Panc1 (cell line): Measurements from ENCODE around the gene CELF2. TPM values are rescaled to one million over a fixed set of nuclear protein-coding genes. Genes with fewer than 3 reads are reported as not detected.

Experiments
- ATAC-seq: fragments of 200-7000 bp; cut with Tn5 transposase; 2 replicates; pipeline ENCODE4 v1.9.1; 2020; ENCODE audit warnings: mild to moderate bottlenecking, moderate library complexity
- BruUV-seq: library from RNA; stranded (reverse); fragments of 400-500 nt; replicated peaks from 2 replicates; lab custom pipeline; 2021; lab: Mats Ljungman, UMichigan
- CTCF ChIA-PET: fragments of 300-600 bp; sonication (Branson Sonifier 250); formaldehyde crosslinking; loops from one replicate; lab custom pipeline; 2022; ENCODE audit warnings: antibody characterized with exemption; lab: Charles Lee
- POLR2A ChIA-PET: fragments of 300-600 bp; sonication (Branson Sonifier 250); formaldehyde crosslinking; loops from one replicate; lab custom pipeline; 2022; ENCODE audit warnings: antibody characterized with exemption; lab: Charles Lee
- DNase-seq: peaks from one replicate; pipeline ENCODE4 v3.0.0-alpha.2; 2010; ENCODE audit warnings: low read depth, low spot score
- H3K27ac ChIP-seq: 2 replicates; pipeline ENCODE4 v1.5.1; 2011; ENCODE audit warnings: mild to moderate bottlenecking, low read length, inconsistent platforms
- H3K27me3 ChIP-seq: fragments of 200-500 bp; sonication (Bioruptor generic); 2 replicates; pipeline ENCODE4 v1.6.0; 2014; ENCODE audit warnings: low read length, inconsistent platforms; ENCODE audit not compliant: control insufficient read depth, insufficient read depth
- H3K36me3 ChIP-seq: fragments of 200-500 bp; sonication (Bioruptor generic); 2 replicates; pipeline ENCODE4 v1.5.1; 2014; ENCODE audit warnings: inconsistent platforms, mild to moderate bottlenecking, low read length, moderate library complexity; ENCODE audit not compliant: control insufficient read depth, insufficient read depth
- H3K4me1 ChIP-seq: 2 replicates; pipeline ENCODE4 v1.5.1; 2011; ENCODE audit warnings: inconsistent platforms, mild to moderate bottlenecking, low read length, moderate library complexity; ENCODE audit not compliant: control insufficient read depth, insufficient read depth
- H3K4me3 ChIP-seq, 2 experiments: 2 replicates each; pipeline ENCODE4 v1.5.1; 2011 to 2012; ENCODE audit warnings: low read depth in 2 of 2, low read length in 2 of 2, mild to moderate bottlenecking in 2 of 2, inconsistent platforms in 1 of 2, moderate library complexity in 1 of 2
- H3K9me3 ChIP-seq: fragments of 200-500 bp; sonication (Bioruptor generic); 2 replicates; pipeline ENCODE4 v1.5.1; 2014; ENCODE audit warnings: low read depth, mild to moderate bottlenecking, inconsistent platforms, low read length, moderate library complexity; ENCODE audit not compliant: control insufficient read depth, insufficient read depth
- POLR2AphosphoS5 ChIP-seq: IDR thresholded peaks from 2 replicates; pipeline ENCODE4 v1.6.1; 2012; ENCODE audit warnings: mild to moderate bottlenecking, low read depth, low read length, moderate library complexity
- SIN3A ChIP-seq: IDR thresholded peaks from 2 replicates; pipeline ENCODE4 v1.6.1; 2012; ENCODE audit warnings: low read depth, mild to moderate bottlenecking, low read length, moderate library complexity, borderline replicate concordance; ENCODE audit not compliant: insufficient read depth
- TCF7L2 ChIP-seq: IDR thresholded peaks from 2 replicates; pipeline ENCODE4 v1.6.1; 2011; ENCODE audit warnings: mild to moderate bottlenecking, low read depth, low read length, inconsistent platforms
- in situ Hi-C: cut with HindIII; loops from 2 replicates; pipeline ENCODE4 v1.10.0; 2016; ENCODE audit warnings: low sequenced_read_pairs, low pct_unique_long_range_greater_than_20kb
- intact Hi-C: fragments of 100-400 bp; cut with micrococcal nuclease; formaldehyde crosslinking; loops from one replicate; pipeline ENCODE4 v1.10.0; 2022; ENCODE audit not compliant: unreplicated experiment
- total RNA-seq: library from RNA; stranded (reverse); gene quantifications from one replicate; pipeline ENCODE4 v1.2.1, GENCODE V29; 2021; ENCODE audit not compliant: unreplicated experiment
- TF ChIP-seq, protein P1 (sequence below), 2 experiments: IDR thresholded peaks; 2 replicates each; pipeline ENCODE4 v1.6.1; 2011 to 2012; ENCODE audit warnings: low read depth in 2 of 2, control low read depth in 1 of 2, low read length in 1 of 2, mild to moderate bottlenecking in 1 of 2, moderate library complexity in 1 of 2; ENCODE audit not compliant: insufficient read depth in 1 of 2
- TF ChIP-seq, protein P2 (sequence below): fragments of 450-650 bp; IDR thresholded peaks from 2 replicates; pipeline ENCODE4 v1.5.1; 2017; ENCODE audit warnings: mild to moderate bottlenecking

The CELF2 gene
- total RNA-seq, 1 experiment from 2014 or later: 0.44 TPM

DNA sequence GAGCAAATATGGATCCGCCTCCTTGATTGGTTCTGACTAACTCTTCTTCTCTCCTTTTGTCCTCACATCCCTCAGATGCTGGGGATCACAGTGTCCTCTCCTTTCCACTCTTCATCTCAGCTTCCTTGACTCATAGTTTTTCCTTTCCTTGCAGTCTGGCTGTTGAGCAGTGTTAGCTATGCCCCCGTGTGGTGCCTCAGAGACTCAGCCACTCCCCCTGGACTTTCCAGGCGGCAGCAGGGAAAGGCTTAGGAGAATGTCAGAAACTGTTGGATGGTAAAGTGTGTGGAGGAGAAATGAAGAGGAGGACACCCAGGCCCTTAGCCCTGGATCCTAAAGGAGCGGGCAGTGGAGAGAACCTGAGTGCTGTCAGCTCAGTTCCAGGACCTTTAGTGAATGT, 267.5 kb downstream of the CELF2 start:
- Histone ChIP-seq H3K4me1 (no peaks in the 10 kb centered on the region), H3K36me3 (no peaks in the 10 kb centered on the region), H3K4me3 (no peak overlapping the region), H3K27ac (no peak overlapping the region), H3K27me3 (no peaks in the 10 kb centered on the region), H3K9me3 (no peaks in the 10 kb centered on the region)
- in situ Hi-C loops (no loop called here), intact Hi-C loops (no loop called here)
- ChIA-PET CTCF (no interaction called here), POLR2A (no interaction called here)
- ATAC-seq (no peak), DNase-seq (no peak)
- no TSS peak for BruUV-seq
- TF ChIP-seq POLR2AphosphoS5 (no peak), SIN3A (no peak), TCF7L2 (no peak)
- TF ChIP-seq, protein P1, sequence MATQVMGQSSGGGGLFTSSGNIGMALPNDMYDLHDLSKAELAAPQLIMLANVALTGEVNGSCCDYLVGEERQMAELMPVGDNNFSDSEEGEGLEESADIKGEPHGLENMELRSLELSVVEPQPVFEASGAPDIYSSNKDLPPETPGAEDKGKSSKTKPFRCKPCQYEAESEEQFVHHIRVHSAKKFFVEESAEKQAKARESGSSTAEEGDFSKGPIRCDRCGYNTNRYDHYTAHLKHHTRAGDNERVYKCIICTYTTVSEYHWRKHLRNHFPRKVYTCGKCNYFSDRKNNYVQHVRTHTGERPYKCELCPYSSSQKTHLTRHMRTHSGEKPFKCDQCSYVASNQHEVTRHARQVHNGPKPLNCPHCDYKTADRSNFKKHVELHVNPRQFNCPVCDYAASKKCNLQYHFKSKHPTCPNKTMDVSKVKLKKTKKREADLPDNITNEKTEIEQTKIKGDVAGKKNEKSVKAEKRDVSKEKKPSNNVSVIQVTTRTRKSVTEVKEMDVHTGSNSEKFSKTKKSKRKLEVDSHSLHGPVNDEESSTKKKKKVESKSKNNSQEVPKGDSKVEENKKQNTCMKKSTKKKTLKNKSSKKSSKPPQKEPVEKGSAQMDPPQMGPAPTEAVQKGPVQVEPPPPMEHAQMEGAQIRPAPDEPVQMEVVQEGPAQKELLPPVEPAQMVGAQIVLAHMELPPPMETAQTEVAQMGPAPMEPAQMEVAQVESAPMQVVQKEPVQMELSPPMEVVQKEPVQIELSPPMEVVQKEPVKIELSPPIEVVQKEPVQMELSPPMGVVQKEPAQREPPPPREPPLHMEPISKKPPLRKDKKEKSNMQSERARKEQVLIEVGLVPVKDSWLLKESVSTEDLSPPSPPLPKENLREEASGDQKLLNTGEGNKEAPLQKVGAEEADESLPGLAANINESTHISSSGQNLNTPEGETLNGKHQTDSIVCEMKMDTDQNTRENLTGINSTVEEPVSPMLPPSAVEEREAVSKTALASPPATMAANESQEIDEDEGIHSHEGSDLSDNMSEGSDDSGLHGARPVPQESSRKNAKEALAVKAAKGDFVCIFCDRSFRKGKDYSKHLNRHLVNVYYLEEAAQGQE (IDR thresholded peaks at IDR 0.05; ENCODE audit: insufficient read depth in 1 of 2, low read depth in 2 of 2, low read length in 1 of 2): no peak
- TF ChIP-seq, protein P2, sequence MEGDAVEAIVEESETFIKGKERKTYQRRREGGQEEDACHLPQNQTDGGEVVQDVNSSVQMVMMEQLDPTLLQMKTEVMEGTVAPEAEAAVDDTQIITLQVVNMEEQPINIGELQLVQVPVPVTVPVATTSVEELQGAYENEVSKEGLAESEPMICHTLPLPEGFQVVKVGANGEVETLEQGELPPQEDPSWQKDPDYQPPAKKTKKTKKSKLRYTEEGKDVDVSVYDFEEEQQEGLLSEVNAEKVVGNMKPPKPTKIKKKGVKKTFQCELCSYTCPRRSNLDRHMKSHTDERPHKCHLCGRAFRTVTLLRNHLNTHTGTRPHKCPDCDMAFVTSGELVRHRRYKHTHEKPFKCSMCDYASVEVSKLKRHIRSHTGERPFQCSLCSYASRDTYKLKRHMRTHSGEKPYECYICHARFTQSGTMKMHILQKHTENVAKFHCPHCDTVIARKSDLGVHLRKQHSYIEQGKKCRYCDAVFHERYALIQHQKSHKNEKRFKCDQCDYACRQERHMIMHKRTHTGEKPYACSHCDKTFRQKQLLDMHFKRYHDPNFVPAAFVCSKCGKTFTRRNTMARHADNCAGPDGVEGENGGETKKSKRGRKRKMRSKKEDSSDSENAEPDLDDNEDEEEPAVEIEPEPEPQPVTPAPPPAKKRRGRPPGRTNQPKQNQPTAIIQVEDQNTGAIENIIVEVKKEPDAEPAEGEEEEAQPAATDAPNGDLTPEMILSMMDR: no peak; the same call in 1 of the 2 replicates

DNA sequence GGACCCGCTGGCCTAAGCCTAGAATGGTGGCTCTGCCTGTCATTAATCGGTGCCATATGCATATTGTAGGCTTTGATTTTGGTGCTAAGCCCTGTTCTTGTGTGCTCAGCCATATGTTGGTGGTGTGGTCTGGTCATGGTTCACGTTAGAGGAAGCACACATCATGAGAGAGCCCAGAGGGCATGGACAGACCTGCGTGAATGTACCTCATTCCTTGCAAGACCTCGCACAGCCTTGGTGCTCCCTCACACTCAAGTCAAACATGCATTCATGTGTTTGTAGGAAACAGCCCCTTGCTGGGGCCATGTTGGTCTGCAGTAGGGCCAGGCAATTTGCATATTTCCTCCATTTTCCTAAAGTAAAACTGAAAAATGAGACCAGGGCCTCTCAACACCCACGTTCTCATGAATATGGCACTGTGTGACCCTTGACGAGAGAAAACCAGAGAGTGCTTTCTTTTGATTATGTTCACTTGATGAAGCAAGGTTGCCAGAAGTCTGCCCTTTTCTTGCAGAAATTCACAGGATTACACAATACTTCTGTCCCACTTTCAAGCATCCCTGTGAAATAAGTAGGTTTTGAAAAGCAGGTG, 268.7 kb downstream of the CELF2 start:
- H3K9me3 ChIP-seq: no peaks in the 10 kb centered on the region
- H3K4me3 ChIP-seq: no peak overlapping the region
- no peaks in the 10 kb centered on the region for H3K36me3 ChIP-seq
- ChIA-PET CTCF (no interaction called here), POLR2A (no interaction called here)
- H3K4me1 ChIP-seq: no peaks in the 10 kb centered on the region
- ATAC-seq (no peak), DNase-seq (no peak)
- no peak for TF ChIP-seq TCF7L2
- TF ChIP-seq, protein P1 (IDR thresholded peaks at IDR 0.05; ENCODE audit: insufficient read depth in 1 of 2, low read depth in 2 of 2, low read length in 1 of 2): no peak
- TF ChIP-seq, protein P2: no peak
- TF ChIP-seq SIN3A: no peak
- no peak for TF ChIP-seq POLR2AphosphoS5
- intact Hi-C loops (no loop called here), in situ Hi-C loops (no loop called here)
- no peaks in the 10 kb centered on the region for H3K27me3 ChIP-seq
- no TSS peak for BruUV-seq
- H3K27ac ChIP-seq: no peak overlapping the region
